A204.1 (cell line): ENCODE measurements around the gene LMO2.
"Not testable (repeated sequence)": the region's sequence is repeated elsewhere in the genome, so short reads cannot be mapped to it uniquely, and the experiment has no call there.

Source experiments
- FAIRE-seq: peaks from 2 replicates; lab custom pipeline; 2012; peaks lifted over from hg19 to GRCh38; lab: Jason Lieb, UNC

LMO2 gene

DNA sequence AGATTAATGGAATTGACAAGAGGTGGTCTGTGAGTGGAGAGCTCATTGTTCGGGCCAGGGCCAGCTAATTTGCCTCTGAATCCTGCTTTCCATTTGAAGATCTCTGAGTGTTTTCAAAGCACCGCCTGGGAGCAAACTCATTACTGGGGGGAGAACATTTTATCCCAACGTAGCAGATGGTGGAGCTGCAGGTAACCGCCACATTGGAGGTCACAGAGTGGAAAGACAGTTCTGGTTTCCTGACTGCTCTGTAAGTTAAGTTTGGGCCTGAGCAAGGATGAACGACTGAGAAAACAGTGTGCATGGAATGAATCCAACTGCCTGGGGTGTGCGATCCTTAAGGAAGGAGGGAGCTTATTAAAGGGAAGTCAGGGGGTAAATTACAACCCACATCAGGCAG, 30.5 kb downstream of the LMO2 start:
- no peak for FAIRE-seq

DNA sequence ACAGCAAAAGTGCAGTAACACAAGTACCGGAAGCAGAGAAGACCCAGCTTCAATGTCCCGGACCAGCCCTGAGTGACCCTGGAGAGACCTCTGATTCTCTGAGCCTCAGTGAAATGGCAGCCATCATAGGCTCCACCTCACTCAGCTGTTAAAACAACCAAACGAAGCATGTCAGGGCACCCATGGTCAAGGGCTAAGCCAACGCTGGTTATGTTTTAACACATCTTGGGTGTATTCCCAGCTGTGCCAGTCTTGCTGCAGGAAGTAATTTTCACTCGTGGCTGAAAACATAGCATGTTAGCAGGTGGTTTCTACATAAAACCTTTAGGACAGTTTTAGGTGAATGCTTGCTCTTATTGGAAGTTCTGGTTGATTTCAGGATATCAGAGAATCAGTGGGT, 30.9 kb downstream of the LMO2 start:
- FAIRE-seq: no peak

DNA sequence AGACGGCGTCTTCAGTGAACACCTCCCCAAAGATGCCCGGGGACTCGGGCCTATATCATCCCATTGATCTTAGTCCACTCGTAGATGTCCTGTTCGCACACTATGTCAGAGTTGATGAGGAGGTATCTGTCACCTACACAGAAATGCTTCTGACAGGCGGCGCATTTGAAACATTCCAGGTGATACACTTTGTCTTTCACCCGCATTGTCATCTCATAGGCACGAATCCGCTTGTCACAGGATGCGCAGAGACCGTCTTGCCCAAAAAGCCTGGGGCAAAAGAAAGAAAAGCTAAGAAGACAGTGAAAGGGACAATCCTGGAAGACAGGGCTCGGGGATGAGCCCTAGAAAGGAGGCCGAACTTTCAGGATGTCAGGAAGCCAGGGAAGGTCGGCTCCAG, 32.6 kb downstream of the LMO2 start:
- FAIRE-seq: no peak

DNA sequence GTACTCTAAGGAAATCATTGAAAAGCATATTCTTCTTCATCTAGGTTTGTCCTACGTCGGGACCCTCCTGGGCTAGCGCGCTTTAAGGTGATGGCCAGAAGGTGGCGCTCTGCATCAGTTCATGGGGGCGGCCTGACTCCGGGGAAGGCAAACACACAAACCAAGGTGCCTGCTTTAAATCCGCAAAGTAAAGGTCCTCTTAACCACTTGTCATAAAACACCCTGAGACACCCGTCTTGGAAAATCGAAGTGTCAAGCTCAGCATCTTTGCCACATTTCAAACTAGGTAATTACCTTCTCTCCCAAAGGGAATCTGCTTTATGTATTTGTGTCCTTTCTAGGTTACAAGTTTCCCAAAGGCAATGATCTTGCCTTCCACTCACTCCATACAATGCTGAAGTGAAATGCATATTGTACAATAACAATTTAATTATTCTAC, 33.9 kb downstream of the LMO2 start:
- peak; percentile 19 for FAIRE-seq

DNA sequence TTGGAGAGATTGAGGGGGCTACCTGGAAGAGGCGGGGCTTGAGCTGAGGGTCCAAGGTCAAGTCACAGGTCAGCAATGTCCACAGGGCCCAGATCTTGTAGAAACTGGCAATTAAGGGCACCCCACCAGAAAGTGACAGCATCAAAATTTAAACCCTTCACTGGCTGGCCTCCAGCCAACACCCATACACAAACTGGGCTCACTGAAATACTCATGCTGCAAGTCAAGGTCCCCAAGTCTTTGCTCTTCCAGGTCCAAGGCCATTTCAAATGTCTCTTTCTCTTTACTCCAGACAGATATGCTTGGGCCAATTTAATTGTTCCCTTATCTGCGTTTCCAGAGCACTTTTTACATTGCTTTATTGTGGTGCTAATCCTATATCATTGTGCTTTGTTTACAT, 36.4 kb downstream of the LMO2 start:
- FAIRE-seq: no peak

DNA sequence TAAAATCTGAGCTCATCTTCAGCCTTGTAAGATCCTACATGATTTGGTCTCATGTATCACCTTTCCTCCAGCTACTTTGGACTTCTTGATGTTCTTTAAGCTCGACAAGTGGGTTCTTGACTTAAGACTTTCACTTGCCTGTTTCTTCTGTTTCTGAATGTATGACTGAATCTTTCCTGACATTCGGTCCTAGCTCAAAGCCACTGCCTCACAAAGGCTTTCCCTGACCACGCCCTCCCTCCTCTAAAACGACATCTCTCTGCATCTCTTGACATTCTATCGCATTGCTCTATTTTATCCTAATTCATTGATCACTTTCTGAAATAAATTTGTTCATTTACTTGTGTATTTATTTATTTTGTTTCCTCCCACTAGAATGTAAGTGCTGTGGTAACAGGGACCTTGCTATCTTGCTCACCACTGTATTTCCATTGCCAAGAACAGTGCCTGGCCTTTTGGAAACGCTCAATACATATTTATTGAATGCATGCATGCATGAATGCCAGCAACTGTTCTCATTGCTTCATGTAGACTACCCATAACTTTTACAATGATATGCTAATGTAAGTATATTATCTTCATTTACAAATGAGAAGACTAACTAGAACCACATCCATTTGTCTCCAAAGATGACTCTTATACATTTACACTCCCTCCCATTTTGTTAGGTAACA, 43.0 kb downstream of the LMO2 start:
- FAIRE-seq: no peak

DNA sequence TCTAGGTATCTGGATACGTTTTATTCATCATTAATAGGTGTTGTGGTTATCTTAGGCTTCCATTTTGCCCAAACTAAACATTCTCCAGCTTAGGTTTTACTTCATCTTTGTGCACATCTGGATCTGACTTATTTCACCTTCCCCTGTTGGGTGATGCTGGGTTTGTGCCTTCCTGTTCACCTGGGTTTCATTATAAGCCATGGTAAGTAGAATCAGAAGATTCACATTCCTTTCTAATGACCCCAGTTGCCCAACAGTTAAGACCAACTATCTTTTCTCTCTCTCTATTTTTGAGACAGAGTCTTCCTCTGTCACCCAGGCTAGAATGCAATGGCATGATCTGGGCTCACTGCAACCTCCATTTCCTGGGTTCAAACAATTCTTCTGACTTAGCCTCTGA, 44.6 kb downstream of the LMO2 start:
- FAIRE-seq: no peak

DNA sequence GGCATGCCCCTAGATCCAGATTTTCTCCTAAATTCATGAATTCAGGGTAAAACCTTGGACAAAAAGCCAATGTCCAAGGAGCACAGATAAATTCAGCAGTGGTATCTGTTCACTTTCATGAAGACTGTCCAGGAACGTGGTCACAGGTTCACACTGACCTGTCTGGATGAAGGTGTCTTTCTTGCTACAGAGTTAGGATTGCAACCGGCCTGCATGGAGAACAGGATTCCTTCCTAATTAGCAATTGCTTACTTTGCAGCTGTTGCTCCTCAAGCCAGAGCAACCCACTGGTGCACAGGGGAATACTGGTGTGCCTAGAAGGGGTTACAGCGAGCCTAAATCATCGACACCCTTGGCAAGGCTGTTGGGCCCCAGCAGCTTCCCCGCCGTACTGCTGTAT, 47.6 kb downstream of the LMO2 start:
- no peak for FAIRE-seq

DNA sequence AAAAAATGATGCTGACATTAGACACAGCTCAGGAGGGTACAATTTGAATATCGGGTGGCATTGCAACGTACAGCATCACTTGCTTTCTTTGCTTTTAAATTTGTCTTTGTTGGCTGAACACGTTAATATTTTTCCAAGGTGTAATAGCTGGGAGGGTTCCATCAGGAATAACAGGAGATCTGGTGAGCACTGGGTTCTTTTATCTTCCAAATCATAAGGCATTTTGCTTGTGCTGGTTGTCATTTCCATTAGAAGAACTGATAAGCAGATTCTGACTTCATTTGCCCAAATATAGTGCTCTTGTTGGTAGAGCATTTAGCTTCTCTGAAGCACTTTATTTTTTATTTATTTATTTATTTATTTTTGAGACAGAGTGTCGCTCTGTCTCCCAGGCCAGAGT, 48.9 kb downstream of the LMO2 start:
- FAIRE-seq: no peak

DNA sequence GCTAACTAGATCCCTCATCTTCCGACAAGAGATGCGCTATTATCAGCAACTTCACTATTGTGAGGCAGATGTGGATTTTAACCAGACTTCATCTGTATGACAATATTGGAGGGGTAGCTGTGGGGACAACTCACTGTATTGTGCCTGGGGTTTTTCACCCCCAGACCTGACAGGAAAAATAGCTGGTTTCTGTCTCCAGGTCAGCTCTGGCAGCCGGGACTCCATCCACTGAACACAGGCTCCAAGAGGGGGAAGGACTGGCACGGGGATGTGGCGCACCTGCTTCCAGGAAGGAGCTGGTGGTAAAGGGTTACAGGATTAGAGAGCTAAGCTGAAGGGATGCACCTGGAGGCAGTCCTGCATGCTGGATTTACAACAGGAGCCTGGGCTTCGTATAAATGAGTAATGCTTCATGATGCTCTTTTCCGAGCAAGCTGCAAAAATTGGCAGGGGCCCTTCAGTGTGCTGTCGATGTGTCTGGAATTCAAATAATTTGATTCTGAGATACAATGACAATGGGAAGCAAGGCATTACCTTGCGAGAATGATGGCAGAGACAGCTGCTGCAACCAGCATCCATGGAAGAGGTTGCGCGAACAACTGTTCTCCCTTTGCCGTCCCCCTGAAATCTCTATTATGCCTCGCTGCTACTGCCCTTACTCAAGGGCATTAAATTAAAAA, 49.5 kb downstream of the LMO2 start:
- no peak for FAIRE-seq

DNA sequence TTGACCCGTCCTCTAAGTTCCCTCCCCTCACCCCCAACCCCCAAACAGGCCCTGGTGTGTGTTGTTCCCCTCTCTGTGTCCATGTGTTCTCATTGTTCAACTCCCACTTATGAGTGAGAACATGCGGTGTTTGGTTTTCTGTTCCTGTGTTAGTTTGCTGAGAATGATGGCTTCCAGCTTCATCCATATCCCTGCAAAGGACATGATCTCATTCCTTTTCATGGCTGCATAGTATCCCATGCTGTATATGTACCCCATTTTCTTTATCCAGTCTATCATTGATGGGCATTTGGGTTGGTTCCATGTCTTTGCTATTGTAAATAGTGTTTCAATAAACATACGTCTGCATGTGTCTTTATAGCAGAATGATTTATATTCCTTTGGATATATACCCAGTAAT, 53.6 kb downstream of the LMO2 start:
- not testable (repeated sequence) for FAIRE-seq

DNA sequence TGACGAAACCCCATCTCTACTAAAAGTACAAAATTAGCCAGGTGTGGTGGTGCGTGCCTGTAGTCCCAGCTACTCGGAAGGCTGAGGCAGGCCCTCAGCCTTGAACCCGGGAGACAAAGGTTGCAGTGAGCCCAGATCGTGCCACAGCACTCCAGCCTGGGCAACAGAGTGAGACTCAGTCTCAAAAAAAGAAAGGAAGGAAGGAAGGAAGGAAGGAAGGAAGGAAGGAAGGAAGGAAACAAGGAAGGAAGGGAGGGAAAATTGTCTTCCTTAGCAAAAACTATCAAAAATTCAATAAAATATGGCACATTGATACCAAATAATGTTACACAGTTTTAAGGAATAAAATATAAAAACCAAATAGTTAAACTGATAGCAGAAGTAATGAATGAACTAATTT, 54.5 kb downstream of the LMO2 start:
- FAIRE-seq: not testable (repeated sequence)

DNA sequence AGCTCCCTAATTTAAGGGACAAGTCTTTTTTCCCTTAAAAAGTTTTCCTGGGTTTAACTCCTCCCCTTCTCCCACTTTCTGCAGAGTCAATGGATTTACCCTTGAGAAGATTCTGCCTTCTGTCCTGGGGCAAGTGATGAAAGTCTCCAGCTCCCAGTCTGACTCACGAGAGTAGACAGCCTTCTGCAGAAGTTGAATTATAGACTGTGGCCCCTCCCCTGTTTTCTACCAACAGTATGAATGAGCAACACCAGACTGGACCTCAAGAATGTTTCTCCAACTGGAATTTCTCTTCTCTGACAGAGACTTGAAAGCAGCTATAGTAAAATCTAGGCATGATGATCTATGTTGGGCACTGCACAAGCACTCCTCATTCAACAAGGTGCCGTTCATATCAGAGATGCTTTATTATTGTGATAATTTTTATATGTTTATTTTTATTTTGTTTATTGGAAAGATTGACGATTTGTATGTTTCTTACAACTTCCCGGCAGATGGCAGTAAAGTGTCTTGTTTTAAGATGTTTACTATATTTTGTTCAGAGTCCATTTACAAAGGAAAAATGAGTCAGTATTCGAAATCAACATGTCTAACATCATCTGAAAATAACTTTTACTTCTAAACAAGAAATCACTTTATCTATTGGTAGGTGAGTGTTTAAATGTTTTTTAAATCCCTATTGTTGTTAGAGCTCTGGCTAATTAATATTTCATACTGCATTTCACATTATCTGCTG, 56.6 kb downstream of the LMO2 start:
- peak; percentile 96 for FAIRE-seq

DNA sequence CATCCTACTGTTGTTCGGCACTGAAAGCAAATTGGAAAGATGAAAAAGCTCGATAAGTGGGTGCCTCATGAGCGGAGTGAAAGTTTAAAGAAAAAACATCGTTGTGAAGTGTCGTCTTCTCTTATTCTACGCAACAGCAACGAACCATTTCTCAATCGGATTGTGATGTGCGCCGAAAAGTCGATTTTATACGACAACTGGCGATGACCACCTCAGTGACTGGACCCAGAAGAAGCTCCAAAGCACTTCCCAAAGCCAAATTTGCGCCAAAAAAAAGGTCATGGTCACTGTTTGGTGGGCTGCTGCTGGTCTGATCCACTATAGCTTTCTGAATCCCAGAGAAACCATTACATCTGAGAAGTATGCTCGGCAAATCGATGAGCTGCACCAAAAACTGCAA, 59.2 kb downstream of the LMO2 start:
- FAIRE-seq: no peak

DNA sequence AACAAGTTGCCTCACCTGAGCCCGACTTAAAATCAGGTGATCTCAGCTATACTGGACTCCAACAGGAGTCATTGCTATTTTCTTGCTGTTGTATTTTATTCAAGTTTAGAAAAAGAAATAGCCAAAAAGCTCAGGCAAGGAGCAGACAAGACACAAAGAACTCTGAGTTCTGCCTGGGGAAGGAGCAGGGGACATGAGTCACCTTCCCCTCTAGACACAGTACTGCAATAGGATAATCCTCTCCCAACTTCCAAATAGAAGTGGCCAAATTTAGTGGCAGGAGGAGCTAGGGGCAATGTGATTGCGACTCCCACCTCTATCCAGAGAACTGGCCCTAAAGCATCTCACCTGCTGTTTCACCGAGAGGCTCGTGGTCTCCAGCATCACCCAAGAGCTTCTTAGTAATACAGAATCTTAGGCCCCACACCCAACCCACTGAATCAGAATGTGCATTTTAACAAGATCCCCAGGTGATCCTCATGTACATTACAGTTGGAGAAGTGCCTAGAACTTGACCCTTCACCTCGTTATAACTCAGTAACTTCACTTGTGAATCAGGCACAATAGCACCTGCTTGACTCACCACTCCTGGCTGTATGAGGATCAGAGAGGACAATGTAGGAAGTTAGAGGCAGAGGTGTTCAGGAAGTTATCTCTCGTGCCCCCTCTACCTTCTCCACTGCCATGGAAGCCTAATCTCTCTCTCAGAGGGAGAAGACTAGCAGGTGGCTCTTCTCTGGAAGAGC, 60.8 kb downstream of the LMO2 start:
- FAIRE-seq: no peak

DNA sequence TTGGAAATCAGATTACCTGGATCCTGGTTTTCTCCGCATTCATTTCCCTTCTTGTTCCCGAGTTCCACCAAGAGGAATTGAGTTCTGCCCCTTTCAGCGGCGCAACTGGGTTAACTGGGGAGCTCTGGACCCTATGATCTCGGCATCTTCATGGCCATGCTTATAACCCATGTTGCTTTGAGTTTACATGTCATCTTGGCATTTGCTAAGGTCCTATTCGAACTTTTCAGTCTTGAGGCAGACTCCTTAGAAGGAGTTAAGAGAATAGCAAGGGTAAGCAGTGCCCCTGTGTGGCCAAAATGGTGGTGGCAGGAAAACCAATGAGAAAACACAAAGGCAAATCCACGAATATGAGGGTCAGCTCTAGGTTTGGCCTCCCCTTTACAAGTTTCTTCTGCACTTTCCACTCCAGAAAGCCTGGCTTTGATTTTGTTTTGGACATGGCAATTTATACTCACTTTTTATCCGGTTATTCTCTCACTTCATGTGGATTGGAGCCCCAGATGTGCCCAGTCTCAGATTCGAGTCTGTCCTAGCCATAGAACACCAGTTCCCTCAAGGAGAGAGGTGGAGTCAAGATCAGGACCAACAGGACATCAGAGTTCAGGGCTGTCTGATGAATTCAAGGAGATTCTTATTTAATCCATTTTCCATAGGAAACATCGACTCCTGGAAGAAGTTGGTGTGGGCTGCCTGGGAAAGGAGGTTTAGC, 62.3 kb downstream of the LMO2 start:
- FAIRE-seq: peak; percentile 21

DNA sequence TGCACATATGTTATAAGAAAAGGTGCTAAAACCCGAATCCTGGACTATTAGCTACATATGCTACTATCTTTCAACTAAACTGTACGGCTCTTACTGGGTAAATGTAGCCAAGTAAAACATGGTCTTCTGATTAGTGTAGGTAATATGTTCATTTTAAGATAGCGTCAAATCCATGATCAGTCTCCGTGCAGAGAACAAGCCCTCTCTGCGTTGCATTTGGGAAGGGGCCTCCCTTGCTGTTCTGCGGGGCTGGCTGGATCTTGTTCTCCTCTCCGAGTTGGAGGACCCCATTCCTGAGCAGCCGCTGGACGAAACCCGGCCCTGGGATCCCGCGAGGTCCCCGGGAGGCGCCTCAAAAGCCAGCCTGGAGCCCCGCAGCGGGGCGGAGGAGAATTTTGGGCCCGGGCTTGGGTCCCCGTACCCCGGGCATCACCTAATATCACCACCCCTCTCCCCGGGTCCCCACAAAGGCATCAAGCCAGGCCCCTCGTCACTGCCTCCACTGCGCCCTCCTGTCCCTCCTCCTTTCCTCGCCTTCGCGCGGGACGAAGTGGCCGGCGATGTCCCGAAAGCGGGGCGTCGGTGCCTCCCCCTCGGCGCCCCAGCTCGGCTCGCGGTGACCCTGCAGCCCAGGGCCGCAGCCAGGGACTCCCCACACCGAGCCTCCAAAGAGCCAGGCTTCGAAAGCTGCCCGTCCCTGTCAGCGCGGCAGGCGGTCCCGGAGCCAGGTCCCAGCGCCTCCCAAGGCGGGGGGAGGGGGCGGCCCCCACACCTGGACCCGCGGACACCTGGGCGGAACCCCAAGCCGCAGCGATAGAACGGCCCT, 63.1 kb downstream of the LMO2 start:
- no peak for FAIRE-seq

DNA sequence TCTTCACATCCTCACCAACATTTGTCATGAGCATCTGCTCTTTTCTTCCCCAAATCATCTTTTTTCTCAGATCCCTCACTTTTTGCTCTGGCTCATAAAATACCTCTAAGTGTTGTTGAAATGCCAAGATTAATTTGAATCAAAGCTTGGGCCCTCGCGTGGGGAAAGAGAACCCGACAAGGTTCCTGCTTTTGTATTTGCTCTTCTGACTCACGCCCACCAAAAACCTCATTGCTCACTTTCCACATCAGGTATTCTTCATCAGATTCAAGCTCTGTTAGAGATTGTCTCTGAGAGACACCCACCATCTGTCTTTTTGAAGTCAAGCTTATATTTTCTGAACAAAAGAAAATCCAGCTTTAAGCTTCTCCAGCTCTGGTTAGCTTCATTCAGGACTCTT, 64.7 kb downstream of the LMO2 start:
- FAIRE-seq: no peak

DNA sequence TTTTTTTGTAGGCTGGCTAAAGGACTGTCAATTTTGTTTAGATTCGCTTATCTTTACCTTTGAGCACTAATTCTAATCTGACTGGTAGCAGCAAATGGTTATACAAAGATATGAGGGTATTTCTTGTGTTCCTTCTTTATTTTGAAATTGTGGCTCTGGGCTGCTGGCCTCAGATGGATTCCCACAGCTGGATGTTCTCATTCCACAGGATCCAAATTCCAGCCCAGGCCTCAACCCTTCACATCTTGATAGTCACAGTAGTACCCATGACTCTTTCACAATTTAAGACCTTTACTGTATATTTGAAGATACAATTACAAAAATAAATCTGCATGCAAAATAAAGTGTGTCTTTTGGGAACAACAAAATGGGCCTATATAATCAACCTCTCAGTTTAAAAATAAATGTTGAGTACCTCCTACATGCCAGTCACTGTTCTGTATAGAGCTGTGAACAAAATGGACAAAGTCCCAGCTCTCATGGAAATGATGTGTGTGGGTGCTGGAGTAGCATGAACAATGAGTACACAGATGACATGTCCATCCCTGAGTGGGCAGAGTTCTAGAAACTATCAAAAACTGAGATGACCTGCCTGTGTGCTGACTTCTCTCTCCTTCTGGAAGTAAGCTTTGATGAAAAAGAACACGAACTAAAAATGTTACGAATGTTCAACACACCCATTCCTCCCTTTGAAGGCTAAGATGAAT, 65.9 kb downstream of the LMO2 start:
- FAIRE-seq: no peak

DNA sequence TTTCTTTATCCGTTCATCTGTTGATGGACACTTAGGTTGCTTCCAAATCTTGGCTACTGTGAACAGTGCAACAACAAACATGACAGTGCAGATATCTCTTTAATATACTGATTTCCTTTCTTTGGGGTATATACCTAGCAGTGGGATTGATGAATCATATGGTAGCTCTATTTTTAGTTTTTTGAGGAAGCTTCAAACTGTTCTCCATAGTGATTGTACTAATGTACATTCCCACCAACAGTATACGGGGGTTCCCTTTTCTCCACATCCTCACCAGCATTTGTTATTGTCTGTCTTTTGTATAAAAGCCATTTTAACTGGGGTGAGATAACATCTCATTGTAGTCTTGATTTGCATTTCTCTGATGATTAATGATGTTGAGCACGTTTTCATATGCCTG, 68.9 kb downstream of the LMO2 start:
- FAIRE-seq: not testable (repeated sequence)
